ENCODE measurements around the gene OTOGL.

GRCh38 chr12:80320121-80320678 is 220.9 kb downstream of the OTOGL start:
- TF ChIP-seq POLR2A (IDR thresholded peaks at IDR 0.05): no peak
- TF ChIP-seq CTCF (IDR thresholded peaks at IDR 0.05 in 8 of 11, conservative IDR thresholded peaks at IDR 0.05 in 3 of 11): no peak
- no peak for TF ChIP-seq POLR2AphosphoS5 (IDR thresholded peaks at IDR 0.05)
